Measurements from ENCODE around the gene ELMOD3. TPM values are rescaled to one million over a fixed set of nuclear protein-coding genes. Genes with fewer than 3 reads are reported as not detected.
"Not testable (repeated sequence)": the region's sequence is repeated elsewhere in the genome, so short reads cannot be mapped to it uniquely, and the experiment has no call there.

The ELMOD3 gene
- total RNA-seq, 1 donor from 2014 or later, result 18.0 TPM

- Mint-ChIP-seq H3K27me3 (ENCODE audit: unreplicated experiment) (peaks cover 5% of the 10 kb centered on the region), H3K4me3 (ENCODE audit: unreplicated experiment) (no peak overlapping the region), H3K9me3 (ENCODE audit: unreplicated experiment) (peaks cover 5% of the 10 kb centered on the region), H3K4me1 (ENCODE audit: low read depth, unreplicated experiment) (peaks cover 22% of the 10 kb centered on the region), H3K36me3 (ENCODE audit: unreplicated experiment) (peaks cover 3% of the 10 kb centered on the region), H3K27ac (ENCODE audit: unreplicated experiment) (no peak overlapping the region)
- DNase-seq, result no peak
- TF ChIP-seq CTCF (IDR thresholded peaks at IDR 0.05; ENCODE audit: partially characterized antibody, unreplicated experiment), result no peak
Observed at GRCh38 chr2:85329181-85329651, 25.4 kb upstream of the ELMOD3 start.

GRCh38 chr2:85329701-85330100 is 24.9 kb upstream of the ELMOD3 start:
- not testable (repeated sequence) for H3K27me3 Mint-ChIP-seq (ENCODE audit: unreplicated experiment); H3K36me3 Mint-ChIP-seq (ENCODE audit: unreplicated experiment); H3K4me3 Mint-ChIP-seq (ENCODE audit: unreplicated experiment); H3K27ac Mint-ChIP-seq (ENCODE audit: unreplicated experiment); H3K9me3 Mint-ChIP-seq (ENCODE audit: unreplicated experiment); DNase-seq
- peaks cover 22% of the 10 kb centered on the region for H3K4me1 Mint-ChIP-seq (ENCODE audit: low read depth, unreplicated experiment)

- H3K4me1 Mint-ChIP-seq (ENCODE audit: low read depth, unreplicated experiment), result peaks cover 10% of the 10 kb centered on the region
- no peak overlapping the region for H3K4me3 Mint-ChIP-seq (ENCODE audit: unreplicated experiment)
- peaks cover 5% of the 10 kb centered on the region for H3K27me3 Mint-ChIP-seq (ENCODE audit: unreplicated experiment)
- H3K36me3 Mint-ChIP-seq (ENCODE audit: unreplicated experiment), result peaks cover 3% of the 10 kb centered on the region
- no peak overlapping the region for H3K27ac Mint-ChIP-seq (ENCODE audit: unreplicated experiment)
- no peak for DNase-seq
- TF ChIP-seq CTCF (IDR thresholded peaks at IDR 0.05; ENCODE audit: partially characterized antibody, unreplicated experiment), result no peak
- H3K9me3 Mint-ChIP-seq (ENCODE audit: unreplicated experiment), result peaks cover 2% of the 10 kb centered on the region
Observed at GRCh38 chr2:85330839-85331636, 23.5 kb upstream of the ELMOD3 start.

DNA sequence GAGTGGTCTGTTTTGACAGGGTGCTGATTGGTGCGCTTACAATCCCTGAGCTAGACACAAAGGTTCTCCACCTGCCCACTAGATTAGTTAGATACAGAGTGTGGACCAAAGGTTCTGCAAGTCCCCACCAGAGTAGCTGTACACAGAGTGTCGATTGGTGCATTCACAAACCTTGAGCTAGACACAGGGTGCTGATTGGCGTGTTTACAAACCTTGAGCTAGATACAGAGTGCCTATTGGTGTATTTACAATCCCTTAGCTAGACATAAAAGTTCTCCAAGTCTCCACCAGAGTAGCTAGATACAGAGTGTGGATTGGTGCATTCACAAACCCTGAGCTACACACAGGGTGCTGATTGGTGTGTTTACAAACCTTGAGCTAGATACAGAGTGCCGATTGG is 20.7 kb upstream of the ELMOD3 start:
- H3K27me3 Mint-ChIP-seq (ENCODE audit: unreplicated experiment); H3K27ac Mint-ChIP-seq (ENCODE audit: unreplicated experiment); H3K36me3 Mint-ChIP-seq (ENCODE audit: unreplicated experiment); DNase-seq; H3K4me3 Mint-ChIP-seq (ENCODE audit: unreplicated experiment); H3K4me1 Mint-ChIP-seq (ENCODE audit: low read depth, unreplicated experiment); H3K9me3 Mint-ChIP-seq (ENCODE audit: unreplicated experiment): not testable (repeated sequence)

DNA sequence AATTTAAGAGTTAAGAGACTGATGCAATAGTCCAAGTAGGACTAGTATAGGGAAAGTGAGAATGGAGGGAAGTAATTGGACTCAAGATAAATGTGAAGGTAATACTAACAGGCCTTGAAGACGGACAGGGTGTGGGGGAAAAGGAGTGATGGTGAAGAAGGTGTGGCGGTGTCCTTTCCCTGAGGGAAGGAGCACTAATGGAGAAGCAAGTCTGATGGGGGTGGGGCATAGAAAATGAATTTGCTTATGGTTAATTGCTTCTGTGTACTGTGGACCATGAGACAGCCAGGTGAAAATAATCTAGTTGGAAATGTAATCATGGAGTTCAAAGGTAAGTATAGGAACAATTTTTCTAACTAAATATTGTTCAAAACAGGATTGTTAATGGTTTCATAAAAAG is 19.6 kb upstream of the ELMOD3 start:
- Mint-ChIP-seq H3K27ac (ENCODE audit: unreplicated experiment) (no peak overlapping the region), H3K36me3 (ENCODE audit: unreplicated experiment) (no peaks in the 10 kb centered on the region), H3K9me3 (ENCODE audit: unreplicated experiment) (no peaks in the 10 kb centered on the region), H3K4me3 (ENCODE audit: unreplicated experiment) (no peak overlapping the region), H3K4me1 (ENCODE audit: low read depth, unreplicated experiment) (no peaks in the 10 kb centered on the region), H3K27me3 (ENCODE audit: unreplicated experiment) (peaks cover 2% of the 10 kb centered on the region)
- TF ChIP-seq CTCF (IDR thresholded peaks at IDR 0.05; ENCODE audit: partially characterized antibody, unreplicated experiment), result no peak
- DNase-seq, result no peak
